Stomach (tissue), 9 donors: ENCODE measurements around the gene YWHAG. TPM values are rescaled to one million over a fixed set of nuclear protein-coding genes. Genes with fewer than 3 reads are reported as not detected.

ENCODE experiments used
- DNase-seq, 2 donors: peaks; one replicate each; pipeline versions ENCODE4 v3.0.0 to v3.0.0-alpha.2; 2013 to 2019
- H3K27ac ChIP-seq, 5 donors: fragments of 200-600 bp in 4 of 5; sonication (generic) in 4 of 5; one replicate each; pipeline ENCODE4 v1.5.1; 2013 to 2019; ENCODE audit warnings: mild to moderate bottlenecking in 1 of 5, moderate library complexity in 1 of 5
- H3K27me3 ChIP-seq, 3 donors: fragments of 200-600 bp; sonication (generic); one replicate each; pipeline ENCODE4 v1.5.1; 2017 to 2019; ENCODE audit warnings: mixed run types in 1 of 3
- H3K36me3 ChIP-seq, 4 donors: fragments of 200-600 bp; sonication (generic); 1 replicate in 3 of 4; 2 replicates in 1 of 4; pipeline ENCODE4 v1.5.1; 2016 to 2019
- H3K4me1 ChIP-seq, 4 donors: fragments of 200-600 bp; sonication (generic); one replicate each; pipeline ENCODE4 v1.5.1; 2016 to 2019
- H3K4me3 ChIP-seq, 4 donors: fragments of 200-600 bp; sonication (generic) in 3 of 4; one replicate each; pipeline ENCODE4 v1.5.1; 2016 to 2019; ENCODE audit warnings: mild to moderate bottlenecking in 1 of 4
- H3K9me3 ChIP-seq, 4 donors: fragments of 200-600 bp; sonication (generic); one replicate each; pipeline ENCODE4 v1.5.1; 2016 to 2019
- EP300 ChIP-seq: sonication (generic); formaldehyde crosslinking; IDR thresholded peaks from one replicate; pipeline ENCODE4 v1.6.1; 2017; ENCODE audit warnings: antibody characterized with exemption
- POLR2A ChIP-seq, 4 donors: fragments of 450-650 bp; IDR thresholded peaks; one replicate each; pipeline ENCODE4 v1.6.1; 2016; ENCODE audit warnings: antibody characterized with exemption in 4 of 4, control low read depth in 2 of 4, mild to moderate bottlenecking in 1 of 4, moderate library complexity in 1 of 4
- POLR2AphosphoS5 ChIP-seq, 3 donors: sonication (generic); formaldehyde crosslinking; IDR thresholded peaks; one replicate each; pipeline ENCODE4 v1.6.1; 2016; ENCODE audit warnings: antibody characterized with exemption in 3 of 3
- WGBS, 5 donors: extraction: QIAGEN DNeasy Blood & Tissue Kit in 3 of 5; methylation state at CpG; one replicate each; pipeline versions ENCODE4 v1.1.5 to v1.1.7; 2013 to 2018; 5-methylcytosine and 5-hydroxymethylcytosine counted together
- intact Hi-C: fragments of 100-400 bp; cut with DNase I; formaldehyde crosslinking; loops from one replicate; pipeline ENCODE4 v1.15.1; 2023; ENCODE audit warnings: low total_unique reads
- polyA plus RNA-seq, 3 donors: library from polyadenylated mRNA; stranded (reverse); fragments of 200-250 nt; gene quantifications; one replicate each; pipeline ENCODE4 v1.2.3, GENCODE V29; 2013
- total RNA-seq, 5 donors: library from RNA; depleted of rRNA; stranded (reverse); fragments of >200 nt; gene quantifications; one replicate each; pipeline versions ENCODE4 v1.1.0 to v1.2.3, GENCODE V29; 2014 to 2016
- TF ChIP-seq, protein P1 (sequence below), 7 experiments: fragments of 450-650 bp in 4 of 7; fragments of 200-600 bp in 3 of 7; sonication (generic) in 3 of 7; IDR thresholded peaks; one replicate each; pipeline ENCODE4 v1.5.1; 2016 to 2019; ENCODE audit warnings: antibody characterized with exemption in 7 of 7, control low read depth in 2 of 7, mild to moderate bottlenecking in 1 of 7
- donor health status: healthy with polysubstance abuse.
- donor health status: Bipolar disorder and iron deficiency.
- donor health status: healthy.

The YWHAG gene
- total and polyA plus RNA-seq, 8 donors: 26.7 to 64.6 (median 45.9) TPM

- no peaks in the 10 kb centered on the region for H3K9me3 ChIP-seq
- intact Hi-C loops: no loop called here
- no peaks in the 10 kb centered on the region for H3K36me3 ChIP-seq
- 75 to 84% (median 79%) methylated on average over 13 of the region's 13 CpGs for WGBS, 5 donors
- no peak for DNase-seq
- H3K27me3 ChIP-seq: no peaks in the 10 kb centered on the region
- no peak for TF ChIP-seq EP300
- TF ChIP-seq POLR2AphosphoS5 (IDR thresholded peaks at IDR 0.05): no peak
- TF ChIP-seq, protein P1, sequence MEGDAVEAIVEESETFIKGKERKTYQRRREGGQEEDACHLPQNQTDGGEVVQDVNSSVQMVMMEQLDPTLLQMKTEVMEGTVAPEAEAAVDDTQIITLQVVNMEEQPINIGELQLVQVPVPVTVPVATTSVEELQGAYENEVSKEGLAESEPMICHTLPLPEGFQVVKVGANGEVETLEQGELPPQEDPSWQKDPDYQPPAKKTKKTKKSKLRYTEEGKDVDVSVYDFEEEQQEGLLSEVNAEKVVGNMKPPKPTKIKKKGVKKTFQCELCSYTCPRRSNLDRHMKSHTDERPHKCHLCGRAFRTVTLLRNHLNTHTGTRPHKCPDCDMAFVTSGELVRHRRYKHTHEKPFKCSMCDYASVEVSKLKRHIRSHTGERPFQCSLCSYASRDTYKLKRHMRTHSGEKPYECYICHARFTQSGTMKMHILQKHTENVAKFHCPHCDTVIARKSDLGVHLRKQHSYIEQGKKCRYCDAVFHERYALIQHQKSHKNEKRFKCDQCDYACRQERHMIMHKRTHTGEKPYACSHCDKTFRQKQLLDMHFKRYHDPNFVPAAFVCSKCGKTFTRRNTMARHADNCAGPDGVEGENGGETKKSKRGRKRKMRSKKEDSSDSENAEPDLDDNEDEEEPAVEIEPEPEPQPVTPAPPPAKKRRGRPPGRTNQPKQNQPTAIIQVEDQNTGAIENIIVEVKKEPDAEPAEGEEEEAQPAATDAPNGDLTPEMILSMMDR (IDR thresholded peaks at IDR 0.05): no peak
- no peak for TF ChIP-seq POLR2A (IDR thresholded peaks at IDR 0.05)
- H3K27ac ChIP-seq: no peak overlapping the region
- no peak overlapping the region for H3K4me3 ChIP-seq
- peaks cover 12 to 22% (median 18%) of the 10 kb centered on the region in 4 donors for H3K4me1 ChIP-seq
Measured at GRCh38 chr7:76383089-76383944, 24.5 kb upstream of the YWHAG start.

GRCh38 chr7:76381814-76382213 lies 23.0 kb upstream of the YWHAG start:
- Histone ChIP-seq H3K4me1 (peaks cover 12 to 22% (median 18%) of the 10 kb centered on the region in 4 donors), H3K4me3 (no peak overlapping the region), H3K9me3 (no peaks in the 10 kb centered on the region), H3K36me3 (no peaks in the 10 kb centered on the region), H3K27me3 (no peaks in the 10 kb centered on the region), H3K27ac (no peak overlapping the region)
- WGBS, 5 donors: 94 to 96% (median 95%) methylated on average over 7 of the region's 7 CpGs
- TF ChIP-seq POLR2AphosphoS5 (IDR thresholded peaks at IDR 0.05) (no peak), POLR2A (IDR thresholded peaks at IDR 0.05) (no peak), EP300 (no peak)
- TF ChIP-seq, protein P1 (IDR thresholded peaks at IDR 0.05): no peak
- no peak for DNase-seq
- intact Hi-C loops: no loop called here

- no peak for TF ChIP-seq POLR2AphosphoS5 (IDR thresholded peaks at IDR 0.05)
- no peak for TF ChIP-seq POLR2A (IDR thresholded peaks at IDR 0.05)
- TF ChIP-seq, protein P1 (IDR thresholded peaks at IDR 0.05): no peak
- 62 to 77% (median 70%) methylated on average over 7 of the region's 7 CpGs for WGBS, 5 donors
- Histone ChIP-seq H3K9me3 (no peaks in the 10 kb centered on the region), H3K4me1 (peaks cover 12 to 22% (median 18%) of the 10 kb centered on the region in 4 donors), H3K4me3 (peak overlapping the region; percentile 29 to 45 (median 40)), H3K27ac (peak overlapping the region; percentile 87 to 96 (median 92)), H3K36me3 (no peaks in the 10 kb centered on the region), H3K27me3 (no peaks in the 10 kb centered on the region)
- no peak for DNase-seq
- intact Hi-C loops: no loop called here
Measured at GRCh38 chr7:76380623-76380966, 21.8 kb upstream of the YWHAG start.

DNA sequence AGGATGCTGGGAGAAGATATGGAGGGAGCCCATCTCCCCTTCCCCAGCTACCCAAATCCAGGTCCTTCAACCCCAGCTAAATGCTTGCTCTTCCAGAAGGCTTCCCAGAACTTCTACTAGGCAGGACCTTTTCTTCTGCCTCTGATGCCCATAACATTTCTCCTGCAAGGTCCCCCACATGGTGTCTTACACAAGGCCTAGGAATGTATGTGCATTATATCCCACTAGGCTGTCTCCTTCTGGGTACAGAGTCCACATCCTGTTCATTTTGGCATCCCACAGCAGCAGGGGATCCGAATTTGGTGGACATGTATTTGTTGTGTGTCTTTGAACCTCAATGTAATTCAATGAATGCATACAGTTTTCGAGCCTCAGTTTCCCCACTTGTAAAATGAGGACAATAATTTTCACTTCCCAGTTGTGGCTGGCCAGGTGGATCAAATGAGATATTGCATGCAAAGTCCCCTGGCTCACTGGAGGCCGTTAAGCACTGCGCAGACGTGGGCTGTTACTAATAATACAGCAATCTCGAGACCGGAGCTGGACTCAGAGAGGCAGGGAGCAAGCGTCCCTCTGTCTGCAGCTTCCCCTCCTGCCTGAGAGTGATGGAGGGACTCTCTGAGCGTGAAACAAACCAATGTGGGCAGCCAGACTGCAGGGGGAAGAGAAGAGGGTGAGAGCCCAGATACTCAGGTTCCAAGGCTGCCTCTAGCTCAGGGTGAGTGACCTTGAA lies 18.6 kb upstream of the YWHAG start:
- intact Hi-C loops: no loop called here
- no peak for DNase-seq
- no peaks in the 10 kb centered on the region for H3K36me3 ChIP-seq
- no peaks in the 10 kb centered on the region for H3K9me3 ChIP-seq
- 75 to 85% (median 78%) methylated on average over 9 of the region's 9 CpGs for WGBS, 5 donors
- no peaks in the 10 kb centered on the region for H3K27me3 ChIP-seq
- H3K27ac ChIP-seq: no peak overlapping the region
- no peak for TF ChIP-seq EP300
- no peak for TF ChIP-seq POLR2AphosphoS5 (IDR thresholded peaks at IDR 0.05)
- TF ChIP-seq, protein P1 (IDR thresholded peaks at IDR 0.05): no peak
- TF ChIP-seq POLR2A (IDR thresholded peaks at IDR 0.05): no peak
- no peak overlapping the region for H3K4me3 ChIP-seq
- H3K4me1 ChIP-seq: peaks cover 12 to 32% (median 18%) of the 10 kb centered on the region in 4 donors
